Sigmoid colon (tissue), 7 donors: ENCODE data around the gene AK1. TPM values are rescaled to one million over a fixed set of nuclear protein-coding genes. Genes with fewer than 3 reads are reported as not detected.
A peak's percentile ranks its signal among the peaks of the same experiment; 100 is the strongest.

Experiments used
- DNase-seq: peaks from one replicate; pipeline ENCODE4 v3.0.0-alpha.2; 2019
- H3K27ac ChIP-seq, 4 donors: fragments of 200-600 bp; sonication (generic); one replicate each; pipeline ENCODE4 v1.5.1; 2016 to 2019; ENCODE audit warnings: mild to moderate bottlenecking in 1 of 4
- H3K27me3 ChIP-seq, 3 donors: fragments of 200-600 bp; sonication (generic); one replicate each; pipeline ENCODE4 v1.5.1; 2019; ENCODE audit warnings: mild to moderate bottlenecking in 1 of 3
- H3K36me3 ChIP-seq, 4 donors: fragments of 200-600 bp; sonication (generic); one replicate each; pipeline ENCODE4 v1.5.1; 2016 to 2019
- H3K4me1 ChIP-seq, 4 donors: fragments of 200-600 bp; sonication (generic); one replicate each; pipeline ENCODE4 v1.5.1; 2017 to 2019
- H3K4me3 ChIP-seq, 4 donors: fragments of 200-600 bp; sonication (generic); one replicate each; pipeline ENCODE4 v1.5.1; 2017 to 2019; ENCODE audit warnings: mild to moderate bottlenecking in 2 of 4, moderate library complexity in 1 of 4
- H3K9me3 ChIP-seq, 4 donors: fragments of 200-600 bp in 3 of 4; sonication (generic) in 3 of 4; one replicate each; pipeline versions ENCODE4 v1.5.1 to v1.6.1; 2013 to 2019
- CTCF ChIP-seq, 4 experiments: fragments of 450-650 bp in 3 of 4; fragments of 200-600 bp in 1 of 4; IDR thresholded peaks; one replicate each; pipeline ENCODE4 v1.5.1; 2016 to 2019; ENCODE audit warnings: antibody characterized with exemption in 4 of 4, mild to moderate bottlenecking in 3 of 4, moderate library complexity in 2 of 4
- EP300 ChIP-seq, 4 donors: sonication (generic); formaldehyde crosslinking; IDR thresholded peaks; one replicate each; pipeline ENCODE4 v1.6.1; 2017; ENCODE audit warnings: antibody characterized with exemption in 4 of 4
- POLR2A ChIP-seq, 2 donors: fragments of 450-650 bp; IDR thresholded peaks; one replicate each; pipeline ENCODE4 v1.6.1; 2016; ENCODE audit warnings: antibody characterized with exemption in 2 of 2, mild to moderate bottlenecking in 2 of 2, moderate library complexity in 2 of 2
- POLR2AphosphoS5 ChIP-seq, 4 donors: sonication (generic); formaldehyde crosslinking; IDR thresholded peaks; one replicate each; pipeline ENCODE4 v1.6.1; 2017; ENCODE audit warnings: antibody characterized with exemption in 4 of 4
- WGBS, 2 donors: extraction: QIAGEN DNeasy Blood & Tissue Kit; methylation state at CpG; one replicate each; pipeline ENCODE4 v1.1.7; 2013; 5-methylcytosine and 5-hydroxymethylcytosine counted together
- intact Hi-C: fragments of 100-400 bp; cut with DNase I; formaldehyde crosslinking; loops from one replicate; pipeline ENCODE4 v1.15.1; 2023
- polyA plus RNA-seq, 3 donors: library from polyadenylated mRNA; stranded (reverse); fragments of 200-250 nt; gene quantifications; one replicate each; pipeline ENCODE4 v1.2.3, GENCODE V29; 2013
- total RNA-seq, 4 donors: library from RNA; depleted of rRNA; stranded (reverse); fragments of >200 nt; gene quantifications; one replicate each; pipeline ENCODE4 v1.1.0, GENCODE V29; 2016
- donor health status: healthy with polysubstance abuse.
- donor health status: Bipolar disorder and iron deficiency.
- donor health status: healthy.

AK1 gene
- total and polyA plus RNA-seq, 7 donors = 28.8 to 254 (median 73.2) TPM

DNA sequence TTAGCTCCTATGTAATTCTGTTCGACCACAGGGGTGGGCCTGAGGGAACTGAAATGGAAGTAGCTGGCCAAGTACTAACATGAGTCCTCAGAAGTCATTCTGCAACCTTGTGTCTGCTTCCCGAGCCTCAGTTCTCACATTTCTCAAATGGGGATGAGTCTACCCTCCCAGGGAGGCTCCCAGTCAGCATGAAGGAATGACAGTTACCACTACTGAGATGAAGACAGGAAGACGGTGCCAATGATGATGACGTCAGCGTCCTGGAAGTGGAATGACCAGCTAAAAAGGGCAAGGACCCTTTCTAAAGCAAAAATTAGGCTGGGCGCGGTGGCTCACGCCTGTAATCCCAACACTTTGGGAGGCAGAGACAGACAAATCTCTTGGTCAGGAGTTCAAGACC lies 46.3 kb upstream of the AK1 start:
- Histone ChIP-seq H3K27ac (no peak overlapping the region), H3K9me3 (no peaks in the 10 kb centered on the region), H3K36me3 (no peaks in the 10 kb centered on the region), H3K27me3 (peaks cover 22 to 37% (median 28%) of the 10 kb centered on the region in 3 donors), H3K4me1 (peaks cover 0 to 39% (median 35%) of the 10 kb centered on the region in 4 donors), H3K4me3 (no peak overlapping the region)
- no peak for DNase-seq
- WGBS, 2 donors = 58 to 83% methylated on average over 8 of the region's 8 CpGs
- no peak for TF ChIP-seq POLR2AphosphoS5 (IDR thresholded peaks at IDR 0.05)
- no peak for TF ChIP-seq EP300 (IDR thresholded peaks at IDR 0.05)
- TF ChIP-seq CTCF (IDR thresholded peaks at IDR 0.05) = no peak
- no peak for TF ChIP-seq POLR2A (IDR thresholded peaks at IDR 0.05)
- intact Hi-C loops = loop anchor here (10.0 kb wide), 1 partner anchor 419 kb away; no protein-coding TSS in a partner anchor

GRCh38 chr9:127923046-127923445 lies 45.6 kb upstream of the AK1 start:
- intact Hi-C loops = loop anchor here (10.0 kb wide), 1 partner anchor 418 kb away; no protein-coding TSS in a partner anchor
- peaks cover 17 to 30% (median 20%) of the 10 kb centered on the region in 3 donors for H3K27me3 ChIP-seq
- WGBS, 2 donors = 41 to 60% methylated on average over 6 of the region's 6 CpGs

DNA sequence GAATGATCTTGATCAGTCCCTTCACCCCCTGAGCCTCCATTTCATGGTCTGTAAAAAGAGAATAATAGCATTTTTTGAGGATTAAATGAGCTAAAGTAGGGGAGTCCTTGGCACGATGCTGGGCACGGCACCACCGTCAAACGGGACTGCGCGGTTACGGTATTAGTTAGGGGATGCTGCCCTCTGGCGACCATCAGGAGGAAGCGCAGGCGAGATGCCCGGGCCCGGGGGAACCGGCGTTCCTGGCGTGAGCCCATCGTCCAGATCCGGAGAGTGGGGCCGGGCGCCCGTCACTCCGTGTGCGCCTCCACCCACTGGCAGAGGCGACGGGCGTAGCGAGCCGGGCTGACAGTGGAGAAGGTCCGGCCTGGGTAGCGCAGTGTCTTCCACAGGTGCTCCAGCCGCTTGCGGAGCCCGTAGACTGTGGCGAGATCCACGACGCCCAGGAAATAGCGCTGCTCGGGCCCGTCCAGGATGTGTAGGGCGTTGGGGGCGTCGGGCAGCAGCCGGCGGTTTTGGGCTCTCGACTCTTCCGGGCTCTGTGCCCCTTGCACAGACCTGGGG lies 44.2 kb upstream of the AK1 start:
- Histone ChIP-seq H3K4me1 (peaks cover 0 to 38% (median 36%) of the 10 kb centered on the region in 4 donors), H3K27ac (no peak overlapping the region), H3K4me3 (peak overlapping the region in 2 of 4 donors; percentile 17 to 23), H3K27me3 (peaks cover 3 to 16% (median 6%) of the 10 kb centered on the region in 3 donors), H3K36me3 (no peaks in the 10 kb centered on the region), H3K9me3 (no peaks in the 10 kb centered on the region)
- peak; percentile 87 to 97 (median 92) for TF ChIP-seq CTCF (IDR thresholded peaks at IDR 0.05)
- TF ChIP-seq EP300 (IDR thresholded peaks at IDR 0.05) = no peak
- peak in 2 of 4 donors; percentile 24 to 44 for TF ChIP-seq POLR2AphosphoS5 (IDR thresholded peaks at IDR 0.05)
- intact Hi-C loops = loop anchor here (10.0 kb wide), 1 partner anchor 417 kb away; no protein-coding TSS in a partner anchor
- DNase-seq = peak; percentile 88
- WGBS, 2 donors = 8 to 12% methylated on average over 45 of the region's 45 CpGs

More at GRCh38 chr9:127923046-127923445, 45.6 kb upstream of the AK1 start:
- Histone ChIP-seq H3K4me1 (peaks cover 0 to 42% (median 40%) of the 10 kb centered on the region in 4 donors), H3K27ac (no peak overlapping the region), H3K36me3 (no peaks in the 10 kb centered on the region), H3K9me3 (no peaks in the 10 kb centered on the region), H3K4me3 (no peak overlapping the region)
- DNase-seq = no peak
- TF ChIP-seq CTCF (IDR thresholded peaks at IDR 0.05) (no peak), POLR2A (IDR thresholded peaks at IDR 0.05) (no peak), EP300 (IDR thresholded peaks at IDR 0.05) (no peak), POLR2AphosphoS5 (IDR thresholded peaks at IDR 0.05) (no peak)

DNA sequence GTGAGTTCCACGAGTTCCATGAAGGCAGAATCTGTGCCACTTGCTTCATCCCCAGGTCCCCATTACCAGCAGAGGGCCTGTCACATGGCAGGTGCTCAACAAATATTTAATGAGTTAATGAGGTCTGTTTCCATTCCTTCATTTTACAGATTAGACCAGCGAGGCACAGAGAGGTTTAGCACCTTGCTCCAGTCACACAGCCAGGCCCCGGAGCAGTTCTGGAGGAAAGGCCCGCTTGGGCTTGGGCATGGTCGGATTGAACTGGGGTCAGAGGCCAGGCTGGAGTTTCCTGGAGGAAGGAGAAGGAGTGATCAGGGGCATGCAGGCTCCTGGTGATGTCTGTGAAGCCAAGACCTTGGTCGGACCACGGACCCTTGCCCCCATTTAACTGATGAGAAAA lies 43.3 kb upstream of the AK1 start:
- H3K4me3 ChIP-seq = no peak overlapping the region
- H3K36me3 ChIP-seq = no peaks in the 10 kb centered on the region
- no peaks in the 10 kb centered on the region for H3K9me3 ChIP-seq
- peaks cover 0 to 7% (median 0%) of the 10 kb centered on the region in 3 donors for H3K27me3 ChIP-seq
- peaks cover 0 to 46% (median 44%) of the 10 kb centered on the region in 4 donors for H3K4me1 ChIP-seq
- DNase-seq = no peak
- intact Hi-C loops = loop anchor here (10.0 kb wide), 1 partner anchor 416 kb away; no protein-coding TSS in a partner anchor
- WGBS, 2 donors = 72 to 90% methylated on average over 7 of the region's 7 CpGs
- H3K27ac ChIP-seq = no peak overlapping the region
- TF ChIP-seq POLR2AphosphoS5 (IDR thresholded peaks at IDR 0.05) (no peak), CTCF (IDR thresholded peaks at IDR 0.05) (no peak), EP300 (IDR thresholded peaks at IDR 0.05) (no peak), POLR2A (IDR thresholded peaks at IDR 0.05) (no peak)
